Measurements from ENCODE around the gene PIGP. TPM values are rescaled to one million over a fixed set of nuclear protein-coding genes. Genes with fewer than 3 reads are reported as not detected.

Gene PIGP
- total and polyA plus RNA-seq, 2 of the 8 experiments (the other 6 are each of a cell fraction or from before 2014, with no cell fraction given) = 11.3 to 18.0 TPM

DNA sequence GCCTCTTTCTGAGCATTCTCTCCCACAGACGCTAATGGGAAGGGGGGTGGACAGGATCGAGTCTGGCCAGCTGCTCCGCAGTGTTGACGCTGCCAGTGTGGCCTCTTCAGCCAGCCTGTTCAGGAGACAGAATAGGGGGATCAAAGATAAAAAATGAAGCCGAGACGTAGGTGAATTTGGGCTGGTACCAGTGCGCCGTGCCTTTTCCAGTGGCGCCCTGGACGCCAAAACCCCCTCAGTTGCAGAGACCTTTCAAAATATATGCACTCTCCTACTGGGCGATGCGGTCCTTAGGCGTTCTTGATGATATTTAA is 1.3 kb upstream of the PIGP start:
- Histone ChIP-seq H2AFZ (ENCODE audit: low read length) (no peak overlapping the region), H3K56ac (replicated peaks; ENCODE audit: insufficient read length, low read depth, low read length) (no peak overlapping the region), H3K18ac (ENCODE audit: extremely low read depth, low read length) (0 out of 2 replicates have a peak overlapping the region, but pooled peaks have one; percentile 38), H3K79me1 (ENCODE audit: low read depth, low read length) (peaks cover 5% of the 10 kb centered on the region; the same call in 1 of the 2 replicates), H2BK20ac (ENCODE audit: low read length) (no peak overlapping the region), H4K8ac (ENCODE audit: extremely low read depth, insufficient read depth, low read length) (peak overlapping the region; percentile 82; the same call in 1 of the 2 replicates), H3K4me2 (ENCODE audit: insufficient read depth in 1 of 2, low read depth in 2 of 2, low read length in 2 of 2) (peak overlapping the region; percentile 79 to 99), H3K27ac (ENCODE audit: low read depth, low read length) (no peak overlapping the region), H4K20me1 (replicated peaks in 1 of 2; ENCODE audit: control insufficient read depth in 1 of 2, insufficient read depth in 2 of 2, low read length in 2 of 2) (peaks cover 3 to 7% of the 10 kb centered on the region in 2 experiments), H2BK5ac (ENCODE audit: low read depth, low read length) (no peak overlapping the region), H2BK120ac (replicated peaks; ENCODE audit: low read depth, low read length) (no peak overlapping the region), H3K27me3 (replicated peaks in 1 of 4; ENCODE audit: control insufficient read depth in 3 of 4, extremely low read depth in 1 of 4, insufficient read depth in 3 of 4, low read length in 3 of 4) (peaks cover 3 to 22% (median 17%) of the 10 kb centered on the region in 4 experiments; a peak in 6 of 7 replicates), H3K23ac (ENCODE audit: insufficient read length) (no peak overlapping the region), H3K36me3 (ENCODE audit: control insufficient read depth in 2 of 4, insufficient read depth in 4 of 4, low read length in 3 of 4) (no peaks in the 10 kb centered on the region; a peak in 1 of 8 replicates), H4K5ac (ENCODE audit: insufficient read length, low read depth, low read length) (no peak overlapping the region), H3K9ac (replicated peaks in 1 of 4; ENCODE audit: extremely low read depth in 1 of 4, low read depth in 3 of 4, low read length in 3 of 4) (0 out of 7 replicates have a peak overlapping the region, but pooled peaks of 1 of the 4 experiments have one; percentile 6), H3K23me2 (ENCODE audit: low read depth, low read length) (peaks cover 12% of the 10 kb centered on the region), H3K14ac (ENCODE audit: insufficient read length) (no peak overlapping the region), H2BK15ac (ENCODE audit: low read length) (no peak overlapping the region), H3K4ac (replicated peaks; ENCODE audit: insufficient read length, low read depth, low read length) (no peak overlapping the region), H4K91ac (replicated peaks; ENCODE audit: insufficient read length, low read length) (no peak overlapping the region), H3K79me2 (ENCODE audit: control insufficient read depth in 1 of 2, insufficient read depth in 2 of 2, low read length in 2 of 2) (peaks cover 0 to 38% of the 10 kb centered on the region in 2 experiments; a peak in 2 of 4 replicates), H3K9me3 (ENCODE audit: insufficient read depth in 2 of 2, low read depth in 1 of 2, low read length in 1 of 2) (no peaks in the 10 kb centered on the region; a peak in 1 of 4 replicates), H2BK12ac (ENCODE audit: low read depth, low read length) (no peak overlapping the region), H2AK5ac (ENCODE audit: low read depth, low read length) (no peak overlapping the region), H3K4me3 (ENCODE audit: extremely low read depth in 1 of 4, insufficient read depth in 2 of 4, low read depth in 3 of 4, low read length in 4 of 4) (peak overlapping the region; percentile 35 to 70 (median 60)), H3K4me1 (replicated peaks in 1 of 4; ENCODE audit: control insufficient read depth in 3 of 4, insufficient read depth in 4 of 4, low read length in 3 of 4) (peaks cover 3 to 11% (median 8%) of the 10 kb centered on the region in 4 experiments)
- DNase-seq (ENCODE audit: low read depth in 1 of 2, low spot score in 2 of 2) (no peak), FAIRE-seq (no peak)
- WGBS, 2 experiments (ENCODE audit: extremely low coverage in 1 of 2, insufficient coverage in 1 of 2, insufficient read length in 1 of 2, insufficient replicate concordance in 2 of 2, low coverage in 1 of 2, low lambda C conversion rate in 2 of 2, missing lambda C conversion rate in 1 of 2) = 5% methylated on average over 13 of the region's 13 CpGs; no CpG with 5 or more reads in 1 of the 2 experiments
- CTCF ChIA-PET (ENCODE audit: partially characterized antibody) = no interaction called here
- POLR2A ChIA-PET (ENCODE audit: partially characterized antibody) = interaction anchor here (0.7 kb wide), 1 partner anchor 153 kb away, joined by 5 read pairs; no protein-coding TSS in a partner anchor
- no peak for TF ChIP-seq JUND (IDR thresholded peaks at IDR 0.05; ENCODE audit: low read length)
- TF ChIP-seq, protein P1, sequence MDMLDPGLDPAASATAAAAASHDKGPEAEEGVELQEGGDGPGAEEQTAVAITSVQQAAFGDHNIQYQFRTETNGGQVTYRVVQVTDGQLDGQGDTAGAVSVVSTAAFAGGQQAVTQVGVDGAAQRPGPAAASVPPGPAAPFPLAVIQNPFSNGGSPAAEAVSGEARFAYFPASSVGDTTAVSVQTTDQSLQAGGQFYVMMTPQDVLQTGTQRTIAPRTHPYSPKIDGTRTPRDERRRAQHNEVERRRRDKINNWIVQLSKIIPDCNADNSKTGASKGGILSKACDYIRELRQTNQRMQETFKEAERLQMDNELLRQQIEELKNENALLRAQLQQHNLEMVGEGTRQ (IDR thresholded peaks at IDR 0.05; ENCODE audit: low read length) = no peak
- TF ChIP-seq, protein P2, sequence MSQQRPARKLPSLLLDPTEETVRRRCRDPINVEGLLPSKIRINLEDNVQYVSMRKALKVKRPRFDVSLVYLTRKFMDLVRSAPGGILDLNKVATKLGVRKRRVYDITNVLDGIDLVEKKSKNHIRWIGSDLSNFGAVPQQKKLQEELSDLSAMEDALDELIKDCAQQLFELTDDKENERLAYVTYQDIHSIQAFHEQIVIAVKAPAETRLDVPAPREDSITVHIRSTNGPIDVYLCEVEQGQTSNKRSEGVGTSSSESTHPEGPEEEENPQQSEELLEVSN (IDR thresholded peaks at IDR 0.05) = no peak
- TF ChIP-seq, protein P3, sequence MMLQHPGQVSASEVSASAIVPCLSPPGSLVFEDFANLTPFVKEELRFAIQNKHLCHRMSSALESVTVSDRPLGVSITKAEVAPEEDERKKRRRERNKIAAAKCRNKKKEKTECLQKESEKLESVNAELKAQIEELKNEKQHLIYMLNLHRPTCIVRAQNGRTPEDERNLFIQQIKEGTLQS (IDR thresholded peaks at IDR 0.05; ENCODE audit: insufficient read depth, low read depth, low read length) = no peak
- no peak for TF ChIP-seq SP2 (IDR thresholded peaks at IDR 0.05; ENCODE audit: low read length)
- TF ChIP-seq GTF2F1 (IDR thresholded peaks at IDR 0.05; ENCODE audit: borderline replicate concordance, low read depth, low read length) = no peak
- peak; percentile 65 for TF ChIP-seq EZH2 (IDR thresholded peaks at IDR 0.05; ENCODE audit: low read depth, low read length, severe bottlenecking)
- no peak for TF ChIP-seq GABPA (IDR thresholded peaks at IDR 0.05; ENCODE audit: borderline replicate concordance, insufficient read depth, low read length)
- TF ChIP-seq CBX8 (IDR thresholded peaks at IDR 0.05; ENCODE audit: borderline replicate concordance, low read depth, low read length) = 0 out of 2 replicates have a peak, but pooled peaks have one; percentile 18

Measured in H1 (cell line).